KMS-11 (cell line): ENCODE measurements around the gene ATPAF1.

ENCODE experiments used
- H2AFZ ChIP-seq: fragments of 200-600 bp; sonication (generic); 2 replicates; pipeline ENCODE4 v1.6.1; 2016; ENCODE audit warnings: antibody characterized with exemption, mixed run types, low read depth
- H3K27ac ChIP-seq: fragments of 200-600 bp; sonication (generic); 2 replicates; pipeline ENCODE4 v1.6.1; 2016; ENCODE audit warnings: mild to moderate bottlenecking, mixed run types
- H3K27me3 ChIP-seq: fragments of 200-600 bp; sonication (generic); 2 replicates; pipeline ENCODE4 v1.6.1; 2017; ENCODE audit warnings: mild to moderate bottlenecking, low read depth, mixed run types, moderate library complexity; ENCODE audit not compliant: insufficient read depth
- H3K36me3 ChIP-seq: fragments of 200-600 bp; sonication (generic); 2 replicates; pipeline ENCODE4 v1.6.1; 2017; ENCODE audit warnings: mild to moderate bottlenecking, mixed run types; ENCODE audit not compliant: insufficient read depth
- H3K4me1 ChIP-seq: fragments of 200-600 bp; sonication (generic); 2 replicates; pipeline ENCODE4 v1.6.1; 2016; ENCODE audit warnings: mild to moderate bottlenecking, low read depth, mixed run types; ENCODE audit not compliant: poor library complexity, severe bottlenecking
- H3K4me2 ChIP-seq: fragments of 200-600 bp; sonication (generic); 2 replicates; pipeline ENCODE4 v1.7.0; 2016; ENCODE audit warnings: mild to moderate bottlenecking, mixed run types
- H3K4me3 ChIP-seq: fragments of 200-600 bp; sonication (generic); IDR thresholded peaks from 2 replicates; pipeline ENCODE4 v1.6.1; 2017; ENCODE audit warnings: low read depth, low read length, mixed read lengths; ENCODE audit not compliant: insufficient read depth
- H3K79me2 ChIP-seq: fragments of 200-600 bp; sonication (generic); 2 replicates; pipeline ENCODE4 v1.6.1; 2016; ENCODE audit warnings: low read depth, mixed run types; ENCODE audit not compliant: insufficient read depth
- H3K9ac ChIP-seq: fragments of 200-600 bp; sonication (generic); 2 replicates; pipeline ENCODE4 v1.6.1; 2016; ENCODE audit warnings: mild to moderate bottlenecking, mixed run types
- H4K20me1 ChIP-seq: fragments of 200-600 bp; sonication (generic); 2 replicates; pipeline ENCODE4 v1.6.1; 2016; ENCODE audit warnings: mild to moderate bottlenecking, mixed run types; ENCODE audit not compliant: insufficient read depth
- CTCF ChIP-seq: fragments of 200-600 bp; sonication (generic); conservative IDR thresholded peaks from 2 replicates; pipeline ENCODE4 v1.6.1; 2017; ENCODE audit warnings: low read depth, mild to moderate bottlenecking, antibody characterized with exemption, low read length, moderate library complexity, mixed read lengths

The ATPAF1 gene

GRCh38 chr1:46617833-46618232, 50.3 kb downstream of the ATPAF1 start:
- H3K27ac ChIP-seq = no peak overlapping the region
- H3K9ac ChIP-seq = no peak overlapping the region
- H3K4me3 ChIP-seq = no peak overlapping the region
- H3K27me3 ChIP-seq = no peaks in the 10 kb centered on the region
- H3K4me2 ChIP-seq = no peak overlapping the region
- H3K36me3 ChIP-seq = no peaks in the 10 kb centered on the region
- 0 out of 2 replicates have a peak overlapping the region, but pooled peaks have one; percentile 93 for H2AFZ ChIP-seq
- 0 out of 2 replicates have a peak, but pooled peaks cover 5% of the 10 kb centered on the region for H3K79me2 ChIP-seq
- TF ChIP-seq CTCF = no peak
- H4K20me1 ChIP-seq = no peaks in the 10 kb centered on the region
- H3K4me1 ChIP-seq = peaks cover 13% of the 10 kb centered on the region

GRCh38 chr1:46617108-46617800, 50.9 kb downstream of the ATPAF1 start:
- Histone ChIP-seq H3K9ac (peak overlapping the region; percentile 78; the same call in 1 of the 2 replicates), H3K27me3 (no peaks in the 10 kb centered on the region), H3K4me3 (peak overlapping the region; percentile 84), H4K20me1 (no peaks in the 10 kb centered on the region), H3K4me1 (peaks cover 13% of the 10 kb centered on the region), H2AFZ (peak overlapping the region; percentile 93), H3K27ac (no peak overlapping the region), H3K36me3 (no peaks in the 10 kb centered on the region), H3K79me2 (0 out of 2 replicates have a peak, but pooled peaks cover 5% of the 10 kb centered on the region), H3K4me2 (peak overlapping the region; percentile 79)
- no peak for TF ChIP-seq CTCF

- Histone ChIP-seq H3K79me2 (0 out of 2 replicates have a peak, but pooled peaks cover 5% of the 10 kb centered on the region), H3K4me1 (peaks cover 13% of the 10 kb centered on the region), H2AFZ (peak within 1 kb of the TSS; percentile 93), H4K20me1 (no peaks in the 10 kb centered on the region), H3K4me3 (peak within 1 kb of the TSS; percentile 90), H3K36me3 (no peaks in the 10 kb centered on the region), H3K27me3 (no peaks in the 10 kb centered on the region), H3K27ac (peak within 1 kb of the TSS; percentile 45), H3K9ac (peak within 1 kb of the TSS; percentile 78), H3K4me2 (peak within 1 kb of the TSS; percentile 93)
- TF ChIP-seq CTCF = no peak
These were observed 51.7 kb downstream of the ATPAF1 start, which contains the start of gene MOB3C for GRCh38 chr1:46616277-46617107. TSS of gene MOB3C (minus strand) at chr1:46616811. CDS start at chr1:46613321, 3,490 bp downstream.

GRCh38 chr1:46615735-46616134, 52.4 kb downstream of the ATPAF1 start:
- TF ChIP-seq CTCF = no peak
- Histone ChIP-seq H3K4me1 (peaks cover 13% of the 10 kb centered on the region), H3K27me3 (no peaks in the 10 kb centered on the region), H3K4me3 (peak overlapping the region; percentile 90), H3K9ac (peak overlapping the region; percentile 78), H3K4me2 (peak overlapping the region; percentile 93), H2AFZ (peak overlapping the region; percentile 93; the same call in 1 of the 2 replicates), H3K27ac (no peak overlapping the region), H3K79me2 (0 out of 2 replicates have a peak, but pooled peaks cover 5% of the 10 kb centered on the region), H3K36me3 (no peaks in the 10 kb centered on the region), H4K20me1 (no peaks in the 10 kb centered on the region)
